ENCODE results near the gene ANKRD11. TPM values are rescaled to one million over a fixed set of nuclear protein-coding genes. Genes with fewer than 3 reads are reported as not detected.

ANKRD11 gene
- total RNA-seq, 1 donor from 2014 or later, result 165 TPM

DNA sequence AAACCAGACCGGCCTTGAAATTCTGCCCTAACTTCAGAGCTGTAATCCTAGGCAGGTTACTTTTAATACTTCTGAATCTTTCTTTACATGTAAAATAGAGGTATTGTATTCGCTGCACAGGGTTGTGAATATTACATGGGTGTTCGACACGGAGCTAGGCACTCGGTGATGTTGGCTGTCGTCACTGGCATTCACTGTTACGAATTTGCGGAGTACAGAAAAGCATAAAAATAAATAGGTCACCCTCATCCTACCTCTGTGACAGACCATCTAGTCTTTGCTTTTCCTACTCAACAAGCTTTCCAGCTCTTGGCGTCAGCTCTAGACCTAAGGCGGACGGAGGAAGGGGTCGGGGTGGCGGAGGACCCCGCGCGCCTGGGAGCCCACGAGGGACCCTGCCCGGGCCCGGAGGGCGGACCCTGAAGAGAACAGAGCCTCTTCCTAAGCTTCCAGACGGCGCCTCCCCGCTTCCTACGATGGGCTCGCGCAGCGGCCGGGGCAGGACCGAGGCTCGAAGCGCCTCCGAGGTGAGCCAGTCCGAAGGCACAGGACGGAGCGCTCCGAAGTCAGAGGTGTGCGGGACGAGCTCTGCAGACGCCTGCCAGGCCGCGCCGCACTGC, 17.0 kb upstream of the ANKRD11 start:
- DNase-seq (ENCODE audit: low spot score), result peak; percentile 66
- H3K4me1 Mint-ChIP-seq (ENCODE audit: unreplicated experiment), result peaks cover 21% of the 10 kb centered on the region
- H3K27ac Mint-ChIP-seq (ENCODE audit: unreplicated experiment), result peak overlapping the region; percentile 77
- H3K27me3 Mint-ChIP-seq (ENCODE audit: unreplicated experiment), result peaks cover 9% of the 10 kb centered on the region
- no peaks in the 10 kb centered on the region for H3K9me3 Mint-ChIP-seq (ENCODE audit: unreplicated experiment)
- H3K36me3 Mint-ChIP-seq (ENCODE audit: low read depth, unreplicated experiment), result no peaks in the 10 kb centered on the region
- H3K4me3 Mint-ChIP-seq (ENCODE audit: unreplicated experiment), result peak overlapping the region; percentile 82
- TF ChIP-seq, protein P1, sequence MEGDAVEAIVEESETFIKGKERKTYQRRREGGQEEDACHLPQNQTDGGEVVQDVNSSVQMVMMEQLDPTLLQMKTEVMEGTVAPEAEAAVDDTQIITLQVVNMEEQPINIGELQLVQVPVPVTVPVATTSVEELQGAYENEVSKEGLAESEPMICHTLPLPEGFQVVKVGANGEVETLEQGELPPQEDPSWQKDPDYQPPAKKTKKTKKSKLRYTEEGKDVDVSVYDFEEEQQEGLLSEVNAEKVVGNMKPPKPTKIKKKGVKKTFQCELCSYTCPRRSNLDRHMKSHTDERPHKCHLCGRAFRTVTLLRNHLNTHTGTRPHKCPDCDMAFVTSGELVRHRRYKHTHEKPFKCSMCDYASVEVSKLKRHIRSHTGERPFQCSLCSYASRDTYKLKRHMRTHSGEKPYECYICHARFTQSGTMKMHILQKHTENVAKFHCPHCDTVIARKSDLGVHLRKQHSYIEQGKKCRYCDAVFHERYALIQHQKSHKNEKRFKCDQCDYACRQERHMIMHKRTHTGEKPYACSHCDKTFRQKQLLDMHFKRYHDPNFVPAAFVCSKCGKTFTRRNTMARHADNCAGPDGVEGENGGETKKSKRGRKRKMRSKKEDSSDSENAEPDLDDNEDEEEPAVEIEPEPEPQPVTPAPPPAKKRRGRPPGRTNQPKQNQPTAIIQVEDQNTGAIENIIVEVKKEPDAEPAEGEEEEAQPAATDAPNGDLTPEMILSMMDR (IDR thresholded peaks at IDR 0.05; ENCODE audit: unreplicated experiment), result no peak

DNA sequence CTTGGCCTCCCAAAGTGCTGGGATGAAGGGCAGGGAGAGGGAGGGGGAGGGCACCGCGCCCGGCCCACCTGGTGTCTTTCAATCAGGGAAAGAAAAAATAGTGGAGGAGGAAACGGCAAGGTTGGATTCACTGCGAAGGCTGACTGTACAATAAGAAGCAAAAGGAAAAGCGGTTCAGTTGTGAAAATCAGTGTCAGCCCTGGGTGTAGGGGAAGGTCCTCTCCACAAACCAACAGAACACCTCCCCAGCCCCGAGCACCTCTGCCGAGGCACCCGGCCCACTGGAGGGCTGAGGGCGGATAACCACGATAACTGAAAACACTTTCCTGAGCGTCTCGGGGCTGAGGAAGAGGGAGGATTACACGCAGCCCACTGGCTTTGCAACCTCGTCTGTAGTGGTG, 16.4 kb upstream of the ANKRD11 start:
- DNase-seq (ENCODE audit: low spot score), result no peak
- H3K9me3 Mint-ChIP-seq (ENCODE audit: unreplicated experiment), result no peaks in the 10 kb centered on the region
- TF ChIP-seq, protein P1 (IDR thresholded peaks at IDR 0.05; ENCODE audit: unreplicated experiment), result no peak
- H3K27ac Mint-ChIP-seq (ENCODE audit: unreplicated experiment), result no peak overlapping the region
- H3K4me1 Mint-ChIP-seq (ENCODE audit: unreplicated experiment), result peaks cover 21% of the 10 kb centered on the region
- peak overlapping the region; percentile 82 for H3K4me3 Mint-ChIP-seq (ENCODE audit: unreplicated experiment)
- peaks cover 9% of the 10 kb centered on the region for H3K27me3 Mint-ChIP-seq (ENCODE audit: unreplicated experiment)
- H3K36me3 Mint-ChIP-seq (ENCODE audit: low read depth, unreplicated experiment), result no peaks in the 10 kb centered on the region

DNA sequence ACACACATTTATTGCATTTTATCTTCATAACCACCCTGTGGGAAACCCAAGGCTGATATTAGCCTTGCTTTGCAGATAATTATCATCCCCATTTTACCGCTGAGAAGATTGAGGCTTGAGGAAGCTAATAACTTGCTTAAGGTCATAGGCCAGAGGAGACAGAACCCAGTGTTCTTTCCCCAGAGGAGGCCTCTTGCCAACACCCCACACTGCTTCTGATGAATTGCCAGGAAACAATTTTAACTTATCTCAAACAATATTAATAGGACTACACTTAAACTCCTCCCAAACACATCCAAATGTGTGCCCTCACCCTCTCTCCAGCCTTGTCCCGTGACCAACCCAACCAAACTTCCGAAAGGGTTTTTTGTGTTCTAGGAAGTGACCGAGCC, 15.7 kb upstream of the ANKRD11 start:
- peak overlapping the region; percentile 42 for H3K4me3 Mint-ChIP-seq (ENCODE audit: unreplicated experiment)
- no peak overlapping the region for H3K27ac Mint-ChIP-seq (ENCODE audit: unreplicated experiment)
- H3K4me1 Mint-ChIP-seq (ENCODE audit: unreplicated experiment), result peaks cover 21% of the 10 kb centered on the region
- no peaks in the 10 kb centered on the region for H3K9me3 Mint-ChIP-seq (ENCODE audit: unreplicated experiment)
- H3K27me3 Mint-ChIP-seq (ENCODE audit: unreplicated experiment), result peaks cover 9% of the 10 kb centered on the region
- TF ChIP-seq, protein P1 (IDR thresholded peaks at IDR 0.05; ENCODE audit: unreplicated experiment), result no peak
- no peak for DNase-seq (ENCODE audit: low spot score)
- H3K36me3 Mint-ChIP-seq (ENCODE audit: low read depth, unreplicated experiment), result no peaks in the 10 kb centered on the region

DNA sequence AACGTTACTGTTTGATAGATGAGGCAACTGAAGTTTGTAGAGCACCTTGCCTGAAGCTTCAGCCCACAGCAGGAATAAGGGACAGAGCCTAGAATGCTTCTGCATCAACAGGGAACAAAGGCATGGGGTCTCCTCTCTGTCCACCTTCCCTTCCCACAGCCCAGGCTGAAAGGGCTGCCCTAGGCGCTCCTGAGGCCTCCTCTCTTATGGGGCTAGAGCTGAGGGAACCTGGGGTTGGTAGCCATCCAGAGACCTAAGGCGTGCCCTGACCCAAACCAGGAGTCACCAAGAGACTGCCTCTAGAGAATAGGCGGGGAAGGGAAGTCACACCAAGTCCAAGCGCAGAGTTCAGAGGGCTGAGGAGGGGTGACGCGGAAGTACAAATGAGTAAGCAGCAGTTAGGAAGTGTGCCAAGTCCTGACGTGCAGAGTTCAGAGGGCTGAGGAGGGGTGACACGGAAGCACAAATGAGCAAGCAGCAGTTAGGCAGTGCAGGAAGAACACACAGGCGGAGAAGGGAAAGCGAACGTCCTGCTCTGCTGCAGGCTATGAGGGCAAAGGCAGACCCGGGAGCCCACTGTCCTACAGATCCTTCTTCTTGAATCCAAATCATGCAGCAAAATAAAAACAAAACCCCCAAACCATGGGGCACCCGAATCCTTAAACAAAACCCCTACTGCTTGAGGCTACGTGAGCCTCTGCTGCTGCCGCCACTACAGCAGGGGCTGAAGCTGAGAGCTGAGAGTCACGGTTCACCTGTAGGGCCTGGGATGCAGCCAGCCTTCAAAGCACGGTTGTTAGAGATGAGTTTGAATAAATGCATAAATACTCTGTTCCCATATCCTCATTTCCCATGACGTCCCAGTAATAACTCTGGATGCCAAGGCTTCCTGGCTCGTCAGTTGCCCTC, 15.1 kb upstream of the ANKRD11 start:
- no peaks in the 10 kb centered on the region for H3K9me3 Mint-ChIP-seq (ENCODE audit: unreplicated experiment)
- TF ChIP-seq, protein P1 (IDR thresholded peaks at IDR 0.05; ENCODE audit: unreplicated experiment), result no peak

DNA sequence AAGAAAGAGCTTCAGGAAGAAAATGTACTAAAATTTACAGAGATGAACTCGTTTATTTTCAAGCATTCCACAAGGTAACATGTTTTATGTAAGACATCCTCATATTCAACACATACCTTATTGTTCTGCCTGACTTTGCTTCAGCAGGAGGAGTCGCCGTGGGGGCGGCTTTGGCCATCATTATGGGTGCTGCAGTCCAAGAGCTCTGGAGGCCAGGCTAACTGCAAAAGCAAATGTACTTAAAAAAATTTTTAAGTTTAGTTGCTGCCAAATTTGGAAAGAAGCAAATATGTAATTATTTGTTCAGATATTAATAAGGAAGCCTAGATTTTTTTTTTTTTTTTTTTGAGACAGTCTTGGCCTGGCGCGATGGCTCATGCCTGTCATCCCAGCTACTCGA, 13.7 kb upstream of the ANKRD11 start:
- DNase-seq (ENCODE audit: low spot score), result no peak
- Mint-ChIP-seq H3K4me3 (ENCODE audit: unreplicated experiment) (no peak overlapping the region), H3K27me3 (ENCODE audit: unreplicated experiment) (peaks cover 6% of the 10 kb centered on the region), H3K27ac (ENCODE audit: unreplicated experiment) (no peak overlapping the region), H3K36me3 (ENCODE audit: low read depth, unreplicated experiment) (no peaks in the 10 kb centered on the region), H3K9me3 (ENCODE audit: unreplicated experiment) (no peaks in the 10 kb centered on the region), H3K4me1 (ENCODE audit: unreplicated experiment) (peaks cover 21% of the 10 kb centered on the region)
- TF ChIP-seq, protein P1 (IDR thresholded peaks at IDR 0.05; ENCODE audit: unreplicated experiment), result no peak

More for the DNA sequence above, 15.1 kb upstream of the ANKRD11 start:
- peak overlapping the region; percentile 50 for H3K27ac Mint-ChIP-seq (ENCODE audit: unreplicated experiment)
- H3K27me3 Mint-ChIP-seq (ENCODE audit: unreplicated experiment), result peaks cover 9% of the 10 kb centered on the region
- no peak for DNase-seq (ENCODE audit: low spot score)
- H3K4me3 Mint-ChIP-seq (ENCODE audit: unreplicated experiment), result peak overlapping the region; percentile 73
- H3K4me1 Mint-ChIP-seq (ENCODE audit: unreplicated experiment), result peaks cover 21% of the 10 kb centered on the region
- no peaks in the 10 kb centered on the region for H3K36me3 Mint-ChIP-seq (ENCODE audit: low read depth, unreplicated experiment)
